ENCODE data around the gene TTC34.

DNA sequence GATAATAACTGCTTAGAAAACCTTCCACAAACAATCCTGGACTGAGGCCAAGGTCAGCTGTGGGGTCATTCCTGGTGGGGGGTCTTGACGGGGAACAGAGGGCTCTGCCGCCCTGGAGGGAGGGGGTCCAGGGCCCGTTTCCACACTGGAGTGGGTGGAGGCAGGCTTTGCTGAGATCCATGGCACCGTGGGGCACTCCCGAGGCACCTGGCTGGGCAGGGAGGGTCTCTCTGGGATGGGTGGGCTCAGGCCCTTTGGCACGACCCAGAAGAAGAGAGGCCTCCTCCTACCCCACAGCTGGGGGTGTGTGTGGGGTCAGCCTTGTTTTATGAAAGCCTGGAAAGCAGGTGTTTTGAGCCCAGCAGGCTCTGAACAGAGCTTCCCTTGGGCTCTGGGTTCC is 173.7 kb downstream of the TTC34 start:
- TF ChIP-seq CREBBP (IDR thresholded peaks at IDR 0.05; ENCODE audit: low read depth, low read length) (no peak), GABPA (tag; conservative IDR thresholded peaks at IDR 0.05; ENCODE audit: low read depth) (no peak), EZH2 (IDR thresholded peaks at IDR 0.05; ENCODE audit: borderline replicate concordance, low read depth, low read length) (no peak), ZKSCAN1 (IDR thresholded peaks at IDR 0.05; ENCODE audit: low read depth, low read length) (no peak), MAFK (IDR thresholded peaks at IDR 0.05; ENCODE audit: low read length) (no peak), NEUROD1 (IDR thresholded peaks at IDR 0.05; ENCODE audit: borderline replicate concordance, low read depth, low read length, partially characterized antibody) (no peak), TRIM28 (IDR thresholded peaks at IDR 0.05) (no peak), ZNF133 (CRISPR knock-in tag; IDR thresholded peaks at IDR 0.05) (no peak), STAT5B (CRISPR knock-in tag; IDR thresholded peaks at IDR 0.05) (no peak), DPF2 (IDR thresholded peaks at IDR 0.05) (no peak), EWSR1 (IDR thresholded peaks at IDR 0.05; ENCODE audit: borderline replicate concordance, low read depth, partially characterized antibody) (no peak), HCFC1 (IDR thresholded peaks at IDR 0.05; ENCODE audit: low read depth, low read length) (no peak)
- TF ChIP-seq, protein P1, sequence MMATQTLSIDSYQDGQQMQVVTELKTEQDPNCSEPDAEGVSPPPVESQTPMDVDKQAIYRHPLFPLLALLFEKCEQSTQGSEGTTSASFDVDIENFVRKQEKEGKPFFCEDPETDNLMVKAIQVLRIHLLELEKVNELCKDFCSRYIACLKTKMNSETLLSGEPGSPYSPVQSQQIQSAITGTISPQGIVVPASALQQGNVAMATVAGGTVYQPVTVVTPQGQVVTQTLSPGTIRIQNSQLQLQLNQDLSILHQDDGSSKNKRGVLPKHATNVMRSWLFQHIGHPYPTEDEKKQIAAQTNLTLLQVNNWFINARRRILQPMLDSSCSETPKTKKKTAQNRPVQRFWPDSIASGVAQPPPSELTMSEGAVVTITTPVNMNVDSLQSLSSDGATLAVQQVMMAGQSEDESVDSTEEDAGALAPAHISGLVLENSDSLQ (IDR thresholded peaks at IDR 0.05): no peak
